Measurements from ENCODE around the gene CACNA1F.

The CACNA1F gene

DNA sequence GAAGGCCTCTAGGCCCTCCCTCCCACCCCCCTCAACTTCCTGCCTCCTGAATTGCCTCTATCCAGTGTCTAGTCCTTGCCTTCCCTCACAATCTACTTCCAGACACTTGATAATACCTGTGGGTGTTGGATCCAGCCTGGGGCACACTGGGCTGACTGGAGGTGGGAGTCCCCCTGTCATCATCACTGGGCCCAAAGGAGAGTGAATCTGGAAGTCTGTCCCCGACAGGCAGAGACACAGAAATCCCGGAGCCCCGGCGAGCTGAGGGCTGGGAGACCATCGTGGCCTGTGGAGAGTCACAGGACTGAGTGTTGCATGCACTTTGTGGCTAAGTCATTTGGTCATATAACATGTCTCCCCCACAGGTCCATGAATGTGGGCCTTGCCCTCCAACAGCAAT is 24.7 kb downstream of the CACNA1F start:
- Histone ChIP-seq H3K4me3 (ENCODE audit: insufficient read length, low read depth) (no peak overlapping the region), H3K4me1 (ENCODE audit: insufficient read depth, insufficient read length) (peaks cover 11% of the 10 kb centered on the region), H3K36me3 (ENCODE audit: insufficient read depth, insufficient read length, low read length) (no peaks in the 10 kb centered on the region), H3K27me3 (ENCODE audit: insufficient read depth, insufficient read length) (no peaks in the 10 kb centered on the region), H3K9ac (ENCODE audit: insufficient read length, low read depth) (no peak overlapping the region), H3K9me3 (ENCODE audit: insufficient read depth, low read length) (no peaks in the 10 kb centered on the region)
- TF ChIP-seq YY1 (IDR thresholded peaks at IDR 0.05; ENCODE audit: insufficient read depth, insufficient read length) (no peak), ZNF274 (IDR thresholded peaks at IDR 0.05; ENCODE audit: low read depth, low read length) (no peak), SUZ12 (IDR thresholded peaks at IDR 0.05; ENCODE audit: extremely low read depth, insufficient read depth, insufficient read length) (no peak)
- DNase-seq (ENCODE audit: low read depth, low spot score), result no peak

DNA sequence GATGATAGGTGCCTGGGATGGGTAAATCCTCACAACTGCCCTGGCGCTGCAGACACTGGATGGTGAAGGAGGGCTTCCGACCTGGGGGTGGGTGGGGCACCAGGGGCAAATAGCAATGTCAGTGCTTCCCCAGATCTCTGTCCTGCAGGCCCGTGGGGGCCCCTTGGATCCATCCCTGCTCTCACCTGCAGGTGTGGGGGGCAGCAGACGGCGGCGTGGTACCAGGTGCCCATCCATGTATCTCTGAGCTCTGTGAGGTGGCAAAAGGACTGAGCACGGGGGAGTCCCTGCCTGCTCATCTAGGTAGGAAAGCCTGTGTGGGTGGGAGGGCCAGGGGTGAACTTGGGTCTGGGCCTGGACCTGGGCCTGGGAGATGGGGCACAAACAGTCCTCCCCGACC is 26.6 kb downstream of the CACNA1F start:
- TF ChIP-seq ZNF274 (IDR thresholded peaks at IDR 0.05; ENCODE audit: low read depth, low read length), result no peak
- no peak for TF ChIP-seq YY1 (IDR thresholded peaks at IDR 0.05; ENCODE audit: insufficient read depth, insufficient read length)
- no peak for TF ChIP-seq SUZ12 (IDR thresholded peaks at IDR 0.05; ENCODE audit: extremely low read depth, insufficient read depth, insufficient read length)
- DNase-seq (ENCODE audit: low read depth, low spot score), result no peak
- H3K4me3 ChIP-seq (ENCODE audit: insufficient read length, low read depth), result no peak overlapping the region
- H3K36me3 ChIP-seq (ENCODE audit: insufficient read depth, insufficient read length, low read length), result no peaks in the 10 kb centered on the region
- peaks cover 11% of the 10 kb centered on the region for H3K4me1 ChIP-seq (ENCODE audit: insufficient read depth, insufficient read length)
- H3K9ac ChIP-seq (ENCODE audit: insufficient read length, low read depth), result no peak overlapping the region
- no peaks in the 10 kb centered on the region for H3K9me3 ChIP-seq (ENCODE audit: insufficient read depth, low read length)
- H3K27me3 ChIP-seq (ENCODE audit: insufficient read depth, insufficient read length), result no peaks in the 10 kb centered on the region

DNA sequence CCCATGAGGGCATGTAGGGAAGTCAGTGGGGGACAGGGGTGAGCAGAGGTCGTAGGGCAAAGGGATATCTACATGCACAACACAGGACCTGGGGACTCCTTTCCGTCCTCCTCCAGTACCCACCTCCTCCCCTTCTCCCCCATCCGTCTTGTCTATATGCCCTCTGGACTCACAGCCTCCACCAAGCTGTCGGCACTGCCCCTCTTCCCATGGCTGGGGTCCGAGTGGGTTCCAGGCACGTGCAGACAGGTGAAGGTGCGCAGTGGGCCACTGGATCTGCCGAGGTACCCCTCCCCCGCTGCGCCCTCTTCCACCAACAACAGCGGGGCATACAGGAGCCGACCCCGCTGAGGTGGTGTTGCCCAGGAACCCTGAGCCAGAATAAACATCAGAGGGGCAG is 27.7 kb downstream of the CACNA1F start:
- Histone ChIP-seq H3K4me3 (ENCODE audit: insufficient read length, low read depth) (no peak overlapping the region), H3K36me3 (ENCODE audit: insufficient read depth, insufficient read length, low read length) (no peaks in the 10 kb centered on the region), H3K4me1 (ENCODE audit: insufficient read depth, insufficient read length) (peaks cover 11% of the 10 kb centered on the region), H3K9me3 (ENCODE audit: insufficient read depth, low read length) (no peaks in the 10 kb centered on the region), H3K27me3 (ENCODE audit: insufficient read depth, insufficient read length) (no peaks in the 10 kb centered on the region), H3K9ac (ENCODE audit: insufficient read length, low read depth) (no peak overlapping the region)
- TF ChIP-seq YY1 (IDR thresholded peaks at IDR 0.05; ENCODE audit: insufficient read depth, insufficient read length), result no peak
- no peak for TF ChIP-seq ZNF274 (IDR thresholded peaks at IDR 0.05; ENCODE audit: low read depth, low read length)
- TF ChIP-seq SUZ12 (IDR thresholded peaks at IDR 0.05; ENCODE audit: extremely low read depth, insufficient read depth, insufficient read length), result no peak
- DNase-seq (ENCODE audit: low read depth, low spot score), result no peak

DNA sequence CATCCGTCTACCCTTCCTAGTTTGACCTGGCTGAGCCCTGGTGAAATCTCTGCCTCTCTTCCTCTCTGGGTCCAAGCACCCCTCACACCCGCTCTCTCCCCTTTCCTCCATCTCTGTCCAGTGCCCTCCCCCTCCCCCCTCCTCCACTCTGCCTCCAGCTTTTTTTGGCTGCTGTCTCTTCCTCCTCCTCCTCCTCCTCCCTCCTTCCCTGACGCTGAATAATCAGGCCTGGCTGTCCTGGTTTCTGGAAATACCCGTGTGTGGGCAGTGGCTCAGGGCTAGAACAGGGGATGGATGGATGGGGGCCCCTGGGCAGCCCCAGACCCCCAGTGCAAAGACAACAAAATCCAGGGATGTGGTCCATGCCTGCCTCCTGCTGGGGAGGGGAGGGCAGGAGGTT is 28.4 kb downstream of the CACNA1F start:
- Histone ChIP-seq H3K4me1 (ENCODE audit: insufficient read depth, insufficient read length) (peaks cover 11% of the 10 kb centered on the region), H3K36me3 (ENCODE audit: insufficient read depth, insufficient read length, low read length) (no peaks in the 10 kb centered on the region), H3K9me3 (ENCODE audit: insufficient read depth, low read length) (no peaks in the 10 kb centered on the region), H3K4me3 (ENCODE audit: insufficient read length, low read depth) (no peak overlapping the region), H3K27me3 (ENCODE audit: insufficient read depth, insufficient read length) (peaks cover 2% of the 10 kb centered on the region), H3K9ac (ENCODE audit: insufficient read length, low read depth) (no peak overlapping the region)
- no peak for DNase-seq (ENCODE audit: low read depth, low spot score)
- TF ChIP-seq ZNF274 (IDR thresholded peaks at IDR 0.05; ENCODE audit: low read depth, low read length) (no peak), SUZ12 (IDR thresholded peaks at IDR 0.05; ENCODE audit: extremely low read depth, insufficient read depth, insufficient read length) (no peak), YY1 (IDR thresholded peaks at IDR 0.05; ENCODE audit: insufficient read depth, insufficient read length) (no peak)

DNA sequence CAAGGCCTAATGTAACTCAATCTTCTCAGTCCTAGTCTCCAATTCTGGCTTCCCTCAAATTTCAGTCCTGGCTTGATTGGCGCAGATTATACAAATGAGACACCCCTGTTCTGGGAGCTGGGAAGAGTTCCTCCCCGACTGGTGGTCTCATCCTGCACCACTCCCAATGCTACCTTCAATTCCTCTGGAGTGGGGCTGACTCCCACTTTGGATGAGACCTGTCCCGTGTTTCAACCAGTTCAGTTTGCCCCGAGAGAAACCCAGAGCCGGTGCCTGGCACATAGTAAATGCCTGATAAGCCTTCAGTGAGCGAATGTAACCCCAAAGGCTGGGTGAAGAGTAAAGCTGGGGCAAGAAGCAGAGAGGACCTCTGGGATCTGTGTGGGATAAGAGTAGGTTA is 29.1 kb downstream of the CACNA1F start:
- Histone ChIP-seq H3K27me3 (ENCODE audit: insufficient read depth, insufficient read length) (peaks cover 9% of the 10 kb centered on the region), H3K9ac (ENCODE audit: insufficient read length, low read depth) (peak overlapping the region; percentile 21), H3K36me3 (ENCODE audit: insufficient read depth, insufficient read length, low read length) (no peaks in the 10 kb centered on the region), H3K4me1 (ENCODE audit: insufficient read depth, insufficient read length) (peaks cover 12% of the 10 kb centered on the region), H3K4me3 (ENCODE audit: insufficient read length, low read depth) (no peak overlapping the region), H3K9me3 (ENCODE audit: insufficient read depth, low read length) (no peaks in the 10 kb centered on the region)
- DNase-seq (ENCODE audit: low read depth, low spot score), result no peak
- TF ChIP-seq SUZ12 (IDR thresholded peaks at IDR 0.05; ENCODE audit: extremely low read depth, insufficient read depth, insufficient read length), result no peak
- no peak for TF ChIP-seq ZNF274 (IDR thresholded peaks at IDR 0.05; ENCODE audit: low read depth, low read length)
- TF ChIP-seq YY1 (IDR thresholded peaks at IDR 0.05; ENCODE audit: insufficient read depth, insufficient read length), result no peak

DNA sequence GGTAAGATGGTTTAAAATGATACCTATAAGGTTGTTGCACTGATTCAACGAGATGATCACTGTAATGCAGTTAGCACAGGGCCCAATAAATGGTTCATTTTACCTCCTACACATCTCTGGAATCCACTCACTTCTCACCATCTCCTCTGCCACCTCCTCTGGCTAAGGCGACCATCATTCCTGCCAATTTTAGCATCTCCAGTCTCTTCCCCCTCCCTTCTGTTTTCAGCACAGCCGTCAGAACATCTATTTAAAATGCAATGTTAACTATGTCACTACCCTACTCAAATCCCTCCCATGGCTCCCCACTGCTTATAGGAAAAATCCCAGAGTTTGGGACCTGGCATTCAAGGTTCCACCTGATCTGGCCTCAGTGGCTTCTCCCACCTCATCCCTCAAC is 29.6 kb downstream of the CACNA1F start:
- no peaks in the 10 kb centered on the region for H3K9me3 ChIP-seq (ENCODE audit: insufficient read depth, low read length)
- H3K36me3 ChIP-seq (ENCODE audit: insufficient read depth, insufficient read length, low read length), result no peaks in the 10 kb centered on the region
- H3K4me1 ChIP-seq (ENCODE audit: insufficient read depth, insufficient read length), result peaks cover 14% of the 10 kb centered on the region
- DNase-seq (ENCODE audit: low read depth, low spot score), result no peak
- no peak overlapping the region for H3K9ac ChIP-seq (ENCODE audit: insufficient read length, low read depth)
- peaks cover 13% of the 10 kb centered on the region for H3K27me3 ChIP-seq (ENCODE audit: insufficient read depth, insufficient read length)
- no peak overlapping the region for H3K4me3 ChIP-seq (ENCODE audit: insufficient read length, low read depth)
- TF ChIP-seq ZNF274 (IDR thresholded peaks at IDR 0.05; ENCODE audit: low read depth, low read length) (no peak), YY1 (IDR thresholded peaks at IDR 0.05; ENCODE audit: insufficient read depth, insufficient read length) (no peak), SUZ12 (IDR thresholded peaks at IDR 0.05; ENCODE audit: extremely low read depth, insufficient read depth, insufficient read length) (no peak)

DNA sequence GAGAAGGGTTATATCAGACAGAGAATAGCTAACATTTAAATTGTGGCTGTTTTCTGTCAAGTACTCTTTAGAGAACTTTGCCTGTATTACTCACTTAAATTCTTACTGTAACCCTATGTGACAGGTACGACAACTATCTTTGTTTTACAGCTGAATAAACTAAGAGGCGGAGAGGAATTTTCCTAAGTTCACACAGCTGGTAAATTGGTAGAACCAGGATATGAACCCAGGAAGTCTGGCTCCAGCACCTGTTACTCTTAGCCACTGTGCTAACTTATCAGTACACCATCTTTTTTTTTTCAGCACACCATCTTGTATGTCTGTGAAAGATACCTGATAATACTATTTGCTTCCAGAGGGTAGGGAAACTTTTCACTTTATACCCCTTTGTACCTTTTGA is 31.1 kb downstream of the CACNA1F start:
- Histone ChIP-seq H3K27me3 (ENCODE audit: insufficient read depth, insufficient read length) (peaks cover 22% of the 10 kb centered on the region), H3K4me3 (ENCODE audit: insufficient read length, low read depth) (no peak overlapping the region), H3K9me3 (ENCODE audit: insufficient read depth, low read length) (no peaks in the 10 kb centered on the region), H3K9ac (ENCODE audit: insufficient read length, low read depth) (no peak overlapping the region), H3K36me3 (ENCODE audit: insufficient read depth, insufficient read length, low read length) (no peaks in the 10 kb centered on the region), H3K4me1 (ENCODE audit: insufficient read depth, insufficient read length) (peaks cover 20% of the 10 kb centered on the region)
- no peak for DNase-seq (ENCODE audit: low read depth, low spot score)
- no peak for TF ChIP-seq SUZ12 (IDR thresholded peaks at IDR 0.05; ENCODE audit: extremely low read depth, insufficient read depth, insufficient read length)
- TF ChIP-seq ZNF274 (IDR thresholded peaks at IDR 0.05; ENCODE audit: low read depth, low read length), result no peak
- TF ChIP-seq YY1 (IDR thresholded peaks at IDR 0.05; ENCODE audit: insufficient read depth, insufficient read length), result no peak

Data from NT2/D1 (cell line).